GM12892 (cell line): ENCODE results near the gene TMEM235.

ENCODE experiments used
- POLR2A ChIP-seq: IDR thresholded peaks from 2 replicates; pipeline ENCODE4 v1.6.1; 2011; ENCODE audit warnings: low read depth, low read length, control low read depth
- POLR2AphosphoS5 ChIP-seq: IDR thresholded peaks from 2 replicates; pipeline ENCODE4 v1.6.1; 2011; ENCODE audit warnings: low read depth, low read length, control low read depth

GRCh38 chr17:78219396-78220150 is 11.9 kb upstream of the TMEM235 start:
- no peak for TF ChIP-seq POLR2A
- no peak for TF ChIP-seq POLR2AphosphoS5
